Loucy (cell line): ENCODE data around the gene CRYBG3.
"Not testable (repeated sequence)": the region's sequence is repeated elsewhere in the genome, so short reads cannot be mapped to it uniquely, and the experiment has no call there.

Source experiments
- H2AFZ ChIP-seq: fragments of 200-600 bp; sonication (generic); 2 replicates; pipeline ENCODE4 v1.6.0; 2016; ENCODE audit warnings: antibody characterized with exemption, mild to moderate bottlenecking, low read length, moderate library complexity
- H3F3A ChIP-seq: fragments of 200-600 bp; 2 replicates; pipeline ENCODE4 v1.6.0; 2016; ENCODE audit warnings: antibody characterized with exemption, low read depth, mild to moderate bottlenecking
- H3K27me3 ChIP-seq: fragments of 200-600 bp; sonication (generic); 2 replicates; pipeline ENCODE4 v1.6.1; 2014; ENCODE audit warnings: low read length, mild to moderate bottlenecking; ENCODE audit not compliant: insufficient read depth, poor library complexity, severe bottlenecking
- H3K36me3 ChIP-seq: fragments of 200-600 bp; sonication (generic); 2 replicates; pipeline ENCODE4 v1.6.1; 2016; ENCODE audit warnings: low read length; ENCODE audit not compliant: insufficient read depth
- H3K4me1 ChIP-seq: fragments of 200-600 bp; sonication (generic); 2 replicates; pipeline ENCODE4 v1.5.1; 2014; ENCODE audit warnings: low read length, mild to moderate bottlenecking; ENCODE audit not compliant: insufficient read depth, poor library complexity, severe bottlenecking
- H3K4me2 ChIP-seq: fragments of 200-600 bp; sonication (generic); 2 replicates; pipeline ENCODE4 v1.6.0; 2014; ENCODE audit warnings: antibody characterized with exemption, low read length, low read depth, mild to moderate bottlenecking; ENCODE audit not compliant: poor library complexity, severe bottlenecking
- H3K4me3 ChIP-seq: fragments of 200-600 bp; sonication (generic); 2 replicates; pipeline ENCODE4 v1.5.1; 2014; ENCODE audit warnings: low read length, mild to moderate bottlenecking, mixed read lengths; ENCODE audit not compliant: poor library complexity, severe bottlenecking
- H3K79me2 ChIP-seq: fragments of 200-600 bp; sonication (generic); 2 replicates; pipeline ENCODE4 v1.6.1; 2014; ENCODE audit warnings: low read length; ENCODE audit not compliant: insufficient read depth
- H3K9ac ChIP-seq: fragments of 200-600 bp; sonication (generic); 2 replicates; pipeline ENCODE4 v1.6.0; 2014; ENCODE audit warnings: mild to moderate bottlenecking, low read depth, low read length, moderate library complexity; ENCODE audit not compliant: poor library complexity, severe bottlenecking
- H3K9me2 ChIP-seq: fragments of 200-600 bp; sonication (generic); replicated peaks from 2 replicates; pipeline ENCODE4 v1.6.1; 2016; ENCODE audit warnings: low read depth, low read length, mixed read lengths
- H3K9me3 ChIP-seq: fragments of 200-600 bp; sonication (generic); 2 replicates; pipeline ENCODE4 v1.6.1; 2014; ENCODE audit warnings: mild to moderate bottlenecking, antibody characterized with exemption, low read length, low read depth; ENCODE audit not compliant: insufficient read depth
- H4K20me1 ChIP-seq: fragments of 200-600 bp; sonication (generic); 2 replicates; pipeline ENCODE4 v1.6.0; 2014; ENCODE audit warnings: antibody characterized with exemption, low read length, mild to moderate bottlenecking; ENCODE audit not compliant: insufficient read depth, poor library complexity, severe bottlenecking
- EZH2phosphoT487 ChIP-seq: fragments of 200-600 bp; IDR thresholded peaks from 2 replicates; pipeline ENCODE4 v1.6.1; 2018; ENCODE audit warnings: antibody characterized with exemption, mild to moderate bottlenecking, moderate library complexity, borderline replicate concordance
- TF ChIP-seq, protein P1 (sequence below): fragments of 200-600 bp; sonication (generic); conservative IDR thresholded peaks from 2 replicates; pipeline ENCODE4 v1.5.1; 2014; ENCODE audit warnings: mild to moderate bottlenecking, antibody characterized with exemption, low read length

The CRYBG3 gene

DNA sequence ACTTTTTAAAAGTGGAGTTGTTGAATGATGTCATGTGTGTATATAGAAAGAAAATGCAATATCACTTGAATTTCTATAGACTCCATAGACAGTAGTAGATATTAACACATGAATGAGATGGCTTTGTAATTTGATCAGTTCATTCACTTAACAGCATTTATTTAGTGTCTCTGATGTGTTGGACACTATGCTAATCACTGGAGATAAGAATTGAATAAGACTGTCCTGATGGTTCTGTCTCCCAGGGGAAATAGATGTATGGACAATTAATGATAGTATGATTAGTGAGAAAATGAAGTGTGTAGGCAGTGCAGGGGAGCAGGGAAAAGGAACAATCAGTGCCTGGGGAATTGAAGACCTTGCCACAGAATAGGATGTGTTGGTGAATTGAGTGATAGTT is 77.5 kb downstream of the CRYBG3 start:
- Histone ChIP-seq H4K20me1 (no peaks in the 10 kb centered on the region), H3K9me3 (no peaks in the 10 kb centered on the region), H3K9me2 (no peaks in the 10 kb centered on the region), H3K4me2 (no peak overlapping the region), H3K27me3 (no peaks in the 10 kb centered on the region), H3K9ac (no peak overlapping the region), H3K4me3 (no peak overlapping the region), H2AFZ (no peak overlapping the region), H3F3A (no peaks in the 10 kb centered on the region), H3K4me1 (no peaks in the 10 kb centered on the region), H3K36me3 (no peaks in the 10 kb centered on the region), H3K79me2 (no peaks in the 10 kb centered on the region)
- TF ChIP-seq, protein P1, sequence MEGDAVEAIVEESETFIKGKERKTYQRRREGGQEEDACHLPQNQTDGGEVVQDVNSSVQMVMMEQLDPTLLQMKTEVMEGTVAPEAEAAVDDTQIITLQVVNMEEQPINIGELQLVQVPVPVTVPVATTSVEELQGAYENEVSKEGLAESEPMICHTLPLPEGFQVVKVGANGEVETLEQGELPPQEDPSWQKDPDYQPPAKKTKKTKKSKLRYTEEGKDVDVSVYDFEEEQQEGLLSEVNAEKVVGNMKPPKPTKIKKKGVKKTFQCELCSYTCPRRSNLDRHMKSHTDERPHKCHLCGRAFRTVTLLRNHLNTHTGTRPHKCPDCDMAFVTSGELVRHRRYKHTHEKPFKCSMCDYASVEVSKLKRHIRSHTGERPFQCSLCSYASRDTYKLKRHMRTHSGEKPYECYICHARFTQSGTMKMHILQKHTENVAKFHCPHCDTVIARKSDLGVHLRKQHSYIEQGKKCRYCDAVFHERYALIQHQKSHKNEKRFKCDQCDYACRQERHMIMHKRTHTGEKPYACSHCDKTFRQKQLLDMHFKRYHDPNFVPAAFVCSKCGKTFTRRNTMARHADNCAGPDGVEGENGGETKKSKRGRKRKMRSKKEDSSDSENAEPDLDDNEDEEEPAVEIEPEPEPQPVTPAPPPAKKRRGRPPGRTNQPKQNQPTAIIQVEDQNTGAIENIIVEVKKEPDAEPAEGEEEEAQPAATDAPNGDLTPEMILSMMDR, result no peak
- no peak for TF ChIP-seq EZH2phosphoT487

DNA sequence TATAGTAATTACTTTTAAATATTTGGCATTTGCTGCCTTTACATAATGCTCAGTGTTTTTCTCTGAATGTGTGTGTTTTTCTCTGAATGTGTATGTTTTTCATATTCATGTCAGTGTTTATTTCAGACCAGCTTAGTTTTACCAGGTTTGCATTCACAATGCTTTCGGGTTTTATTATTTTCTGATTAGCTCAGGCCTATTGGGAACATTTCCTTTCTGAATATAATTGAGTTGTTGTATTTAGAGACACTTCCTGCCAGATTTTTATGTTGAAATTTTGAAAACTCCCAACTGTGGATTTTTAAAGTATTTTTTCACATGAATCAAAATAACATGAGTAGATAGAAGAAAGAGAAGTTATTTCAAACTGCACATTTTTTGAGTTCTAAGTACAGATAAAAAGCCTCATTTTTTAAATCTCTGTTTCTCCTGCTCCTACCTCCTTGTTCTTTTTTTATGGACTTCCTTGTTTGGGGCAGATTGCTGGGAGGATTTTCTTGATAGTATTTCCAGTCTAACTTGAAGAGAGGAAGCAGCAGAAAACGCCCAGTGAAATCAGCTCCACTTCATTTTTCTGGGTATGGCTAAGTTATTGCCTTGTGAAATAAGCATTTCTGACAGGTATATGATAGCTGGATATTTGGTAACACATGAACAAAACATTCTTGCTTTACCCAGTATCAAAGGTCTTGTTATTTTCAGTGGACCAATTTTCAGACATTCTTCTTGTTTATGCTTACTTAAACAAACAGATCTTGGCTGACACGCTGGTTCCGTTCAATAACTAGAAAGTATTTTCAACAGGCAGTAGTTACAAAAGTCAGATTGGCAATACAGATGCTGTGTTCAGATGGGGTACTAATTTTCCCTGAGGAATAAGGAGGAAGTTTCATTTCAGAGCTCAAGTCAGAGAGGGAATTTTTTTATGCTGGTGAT is 79.8 kb downstream of the CRYBG3 start:
- Histone ChIP-seq H3F3A (no peaks in the 10 kb centered on the region), H3K36me3 (no peaks in the 10 kb centered on the region), H3K27me3 (no peaks in the 10 kb centered on the region), H3K4me1 (no peaks in the 10 kb centered on the region), H3K79me2 (no peaks in the 10 kb centered on the region), H2AFZ (no peak overlapping the region), H3K9ac (no peak overlapping the region), H4K20me1 (no peaks in the 10 kb centered on the region), H3K4me3 (no peak overlapping the region), H3K9me2 (no peaks in the 10 kb centered on the region), H3K9me3 (no peaks in the 10 kb centered on the region), H3K4me2 (no peak overlapping the region)
- TF ChIP-seq EZH2phosphoT487, result no peak
- TF ChIP-seq, protein P1, result no peak

DNA sequence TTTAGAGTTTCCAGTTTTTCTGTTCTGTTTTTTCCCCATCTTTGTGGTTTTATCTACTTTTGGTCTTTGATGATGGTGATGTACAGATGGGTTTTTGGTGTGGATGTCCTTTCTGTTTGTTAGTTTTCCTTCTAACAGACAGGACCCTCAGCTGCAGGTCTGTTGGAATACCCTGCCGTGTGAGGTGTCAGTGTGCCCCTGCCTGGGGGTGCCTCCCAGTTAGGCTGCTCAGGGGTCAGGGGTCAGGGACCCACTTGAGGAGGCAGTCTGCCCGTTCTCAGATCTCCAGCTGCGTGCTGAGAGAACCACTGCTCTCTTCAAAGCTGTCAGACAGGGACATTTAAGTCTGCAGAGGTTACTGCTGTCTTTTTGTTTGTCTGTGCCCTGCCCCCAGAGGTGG is 88.0 kb downstream of the CRYBG3 start:
- H2AFZ ChIP-seq, H3K36me3 ChIP-seq, H3K9me2 ChIP-seq, H3K27me3 ChIP-seq, H4K20me1 ChIP-seq, H3K4me3 ChIP-seq, H3K9ac ChIP-seq, H3K9me3 ChIP-seq, H3F3A ChIP-seq, H3K79me2 ChIP-seq, H3K4me2 ChIP-seq: not testable (repeated sequence)
- peaks cover 22% of the 10 kb centered on the region for H3K4me1 ChIP-seq

DNA sequence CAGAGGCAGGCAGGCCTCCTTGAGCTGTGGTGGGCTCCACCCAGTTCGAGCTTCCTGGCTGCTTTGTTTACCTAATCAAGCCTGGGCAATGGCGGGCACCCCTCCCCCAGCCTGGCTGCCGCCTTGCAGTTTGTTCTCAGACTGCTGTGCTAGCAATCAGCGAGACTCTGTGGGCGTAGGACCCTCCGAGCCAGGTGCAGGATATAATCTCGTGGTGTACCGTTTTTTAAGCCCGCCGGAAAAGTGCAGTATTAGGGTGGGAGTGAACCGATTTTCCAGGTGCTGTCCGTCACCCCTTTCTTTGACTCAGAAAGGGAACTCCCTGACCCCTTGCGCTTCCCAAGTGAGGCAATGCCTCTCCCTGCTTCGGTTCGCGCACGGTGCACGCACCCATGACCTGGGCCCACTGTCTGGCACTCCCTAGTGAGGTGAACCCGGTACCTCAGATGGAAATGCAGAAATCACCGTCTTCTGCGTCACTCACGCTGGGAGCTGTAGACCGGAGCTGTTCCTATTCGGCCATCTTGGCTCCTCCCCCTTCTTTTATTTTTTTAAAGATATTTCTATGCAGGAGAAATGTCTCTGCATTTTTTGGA is 88.5 kb downstream of the CRYBG3 start:
- Histone ChIP-seq H2AFZ (peak overlapping the region; percentile 76), H3K4me1 (peaks cover 22% of the 10 kb centered on the region), H3K4me3 (peak overlapping the region; percentile 67), H3K4me2 (peak overlapping the region; percentile 43), H3K9ac (peak overlapping the region; percentile 1)
- not testable (repeated sequence) for H3K9me2 ChIP-seq, H4K20me1 ChIP-seq, H3F3A ChIP-seq, H3K36me3 ChIP-seq, H3K27me3 ChIP-seq, H3K9me3 ChIP-seq, H3K79me2 ChIP-seq
